SK-N-SH treated with all-trans-retinoic acid at 6 μM for 48 hours (cell line): Measurements from ENCODE around the gene SMAD6.

Experiments used
- ZFP3 ChIP-seq: fragments of 250-450 bp; sonication (Bioruptor Pico); IDR thresholded peaks from 2 replicates; pipeline ENCODE4 v1.5.0; 2020; ENCODE audit warnings: mild to moderate bottlenecking, moderate library complexity
- TF ChIP-seq, protein P1 (sequence below): fragments of 250-450 bp; sonication (Bioruptor Pico); IDR thresholded peaks from 2 replicates; pipeline ENCODE4 v1.8.0; 2020; ENCODE audit warnings: mild to moderate bottlenecking, moderate library complexity, borderline replicate concordance

DNA sequence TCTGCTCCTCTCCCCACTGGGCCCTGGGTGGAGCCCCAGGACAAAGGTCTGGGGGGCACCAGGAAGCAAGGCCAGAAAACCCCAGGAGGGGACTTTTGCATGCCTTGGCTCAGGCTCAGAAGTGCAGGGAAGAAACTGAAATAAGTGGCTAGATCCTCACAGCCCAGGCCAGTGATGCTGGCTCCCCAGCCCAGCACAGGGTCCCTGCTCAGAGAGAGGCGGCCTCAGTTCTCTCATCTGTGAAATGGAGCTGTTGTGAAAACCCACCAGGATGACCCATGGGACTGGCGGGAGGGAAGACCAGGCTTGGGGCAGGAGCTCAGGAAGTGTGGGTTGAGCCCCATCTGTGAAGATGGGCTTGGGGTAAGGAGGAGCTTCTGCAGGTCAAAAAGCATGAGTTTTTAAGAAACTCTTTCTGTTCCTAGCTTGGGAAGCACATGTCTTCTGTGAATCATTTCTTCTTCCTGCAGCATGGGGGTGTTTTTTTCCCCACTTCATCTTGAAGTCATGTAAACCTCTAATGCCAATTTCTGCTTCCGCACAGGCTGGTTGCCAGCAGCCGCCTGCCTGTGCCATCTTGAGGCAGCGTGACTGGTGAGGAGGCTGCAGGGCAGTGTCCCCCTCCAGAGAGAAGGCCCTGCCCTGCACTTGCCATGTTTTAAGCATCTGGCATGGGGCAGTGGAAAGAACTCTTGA, 118.6 kb downstream of the SMAD6 start:
- no peak for TF ChIP-seq ZFP3
- TF ChIP-seq, protein P1, sequence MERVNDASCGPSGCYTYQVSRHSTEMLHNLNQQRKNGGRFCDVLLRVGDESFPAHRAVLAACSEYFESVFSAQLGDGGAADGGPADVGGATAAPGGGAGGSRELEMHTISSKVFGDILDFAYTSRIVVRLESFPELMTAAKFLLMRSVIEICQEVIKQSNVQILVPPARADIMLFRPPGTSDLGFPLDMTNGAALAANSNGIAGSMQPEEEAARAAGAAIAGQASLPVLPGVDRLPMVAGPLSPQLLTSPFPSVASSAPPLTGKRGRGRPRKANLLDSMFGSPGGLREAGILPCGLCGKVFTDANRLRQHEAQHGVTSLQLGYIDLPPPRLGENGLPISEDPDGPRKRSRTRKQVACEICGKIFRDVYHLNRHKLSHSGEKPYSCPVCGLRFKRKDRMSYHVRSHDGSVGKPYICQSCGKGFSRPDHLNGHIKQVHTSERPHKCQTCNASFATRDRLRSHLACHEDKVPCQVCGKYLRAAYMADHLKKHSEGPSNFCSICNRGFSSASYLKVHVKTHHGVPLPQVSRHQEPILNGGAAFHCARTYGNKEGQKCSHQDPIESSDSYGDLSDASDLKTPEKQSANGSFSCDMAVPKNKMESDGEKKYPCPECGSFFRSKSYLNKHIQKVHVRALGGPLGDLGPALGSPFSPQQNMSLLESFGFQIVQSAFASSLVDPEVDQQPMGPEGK (CRISPR knock-in tag): no peak
